Measurements from ENCODE around the gene RCC2. TPM values are rescaled to one million over a fixed set of nuclear protein-coding genes. Genes with fewer than 3 reads are reported as not detected.
A peak's percentile ranks its signal among the peaks of the same experiment; 100 is the strongest.
"Not testable (repeated sequence)": the region's sequence is repeated elsewhere in the genome, so short reads cannot be mapped to it uniquely, and the experiment has no call there.

RCC2 gene
- total RNA-seq: 100 to 1,000 TPM; 133 to 194 TPM

DNA sequence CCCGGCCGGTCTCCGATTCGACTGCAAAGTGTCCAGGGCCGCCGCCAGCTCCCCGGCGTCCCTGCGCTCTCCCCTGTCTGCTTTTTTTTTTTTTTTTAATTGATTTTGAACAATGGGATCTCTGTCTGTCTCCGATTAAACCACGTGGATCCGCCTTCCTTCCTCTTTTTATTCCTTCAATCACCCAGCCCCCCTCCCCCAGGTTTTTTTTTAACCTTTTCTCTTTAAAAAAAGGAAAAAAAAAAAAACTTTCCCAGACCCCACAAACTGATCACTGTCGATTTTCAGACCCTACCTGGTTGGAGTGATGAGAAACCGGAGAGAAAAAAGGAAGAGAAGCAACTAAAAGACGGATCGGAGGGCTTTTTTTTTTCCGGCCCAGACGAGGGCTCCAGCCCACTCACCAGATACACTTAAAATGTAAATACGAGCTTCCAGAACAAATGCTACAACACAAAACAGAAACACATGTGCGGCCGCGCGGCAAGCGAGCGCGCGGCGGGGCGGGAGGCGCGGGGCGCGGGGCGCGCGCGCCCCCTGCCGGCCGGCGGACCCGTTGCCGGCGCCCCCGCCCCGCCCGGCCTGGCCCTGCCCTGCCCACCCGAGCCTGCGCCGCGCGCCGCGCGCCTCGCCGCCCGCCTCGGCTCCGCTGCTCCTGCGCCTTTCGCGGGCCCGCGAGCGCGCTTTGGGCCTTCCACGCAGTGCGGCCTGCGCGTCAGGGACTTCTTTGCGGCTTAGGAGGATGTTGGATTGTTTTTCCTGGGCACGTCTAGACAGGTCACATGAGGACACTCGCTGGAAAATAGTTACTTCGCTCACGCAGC, at the start of gene RCC2:
TSS of gene RCC2 (minus strand) at position 428 of the 824 bp plus-strand sequence. CDS start 1,163 bp downstream, outside the sequence.
- Mint-ChIP-seq H3K36me3 (peaks cover 22% of the 10 kb centered on the region), H3K9me3 (ENCODE audit: low read depth) (no peaks in the 10 kb centered on the region), H3K27ac (peak within 1 kb of the TSS; percentile 97), H3K4me3 (peak within 1 kb of the TSS; percentile 93), H3K27me3 (no peaks in the 10 kb centered on the region), H3K4me1 (peaks cover 51% of the 10 kb centered on the region)
- CTCF ChIA-PET: interaction anchor here (0.9 to 1.6 kb wide), 6 partner anchors 8 to 33 kb away, joined by 3 to 6 read pairs (median 4); no protein-coding TSS in a partner anchor
- ATAC-seq: peak; percentile 73
- peak; percentile 76 for DNase-seq

DNA sequence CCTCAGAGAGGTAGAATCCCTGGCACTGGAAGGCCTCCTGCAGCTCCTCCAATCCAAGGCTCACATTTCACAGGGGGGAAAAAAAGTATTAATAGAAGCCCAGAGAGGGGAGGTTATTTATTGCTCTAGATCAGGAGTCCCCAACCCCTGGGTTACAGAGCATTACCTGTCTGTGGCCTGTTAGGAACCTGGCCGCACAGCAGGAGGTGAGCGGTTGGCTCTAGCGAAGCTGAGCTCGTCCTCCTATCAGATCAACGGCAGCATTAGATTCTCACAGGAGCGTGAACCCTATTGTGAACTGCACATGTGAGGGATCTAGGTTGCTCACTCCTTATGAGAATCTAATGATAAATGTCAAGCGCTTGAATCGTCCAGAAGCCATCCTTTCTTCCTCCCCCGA, 46.8 kb upstream of the RCC2 start:
- H3K36me3 Mint-ChIP-seq: no peaks in the 10 kb centered on the region
- H3K4me3 Mint-ChIP-seq: no peak overlapping the region
- CTCF ChIA-PET: interaction anchor here (0.9 to 1.8 kb wide), 2 partner anchors 11 to 16 kb away, joined by 4 to 5 read pairs; no protein-coding TSS in a partner anchor
- H3K4me1 Mint-ChIP-seq: peaks cover 7% of the 10 kb centered on the region
- H3K27ac Mint-ChIP-seq: no peak overlapping the region
- H3K27me3 Mint-ChIP-seq: no peaks in the 10 kb centered on the region
- DNase-seq: no peak
- no peaks in the 10 kb centered on the region for H3K9me3 Mint-ChIP-seq (ENCODE audit: low read depth)
- no peak for ATAC-seq

DNA sequence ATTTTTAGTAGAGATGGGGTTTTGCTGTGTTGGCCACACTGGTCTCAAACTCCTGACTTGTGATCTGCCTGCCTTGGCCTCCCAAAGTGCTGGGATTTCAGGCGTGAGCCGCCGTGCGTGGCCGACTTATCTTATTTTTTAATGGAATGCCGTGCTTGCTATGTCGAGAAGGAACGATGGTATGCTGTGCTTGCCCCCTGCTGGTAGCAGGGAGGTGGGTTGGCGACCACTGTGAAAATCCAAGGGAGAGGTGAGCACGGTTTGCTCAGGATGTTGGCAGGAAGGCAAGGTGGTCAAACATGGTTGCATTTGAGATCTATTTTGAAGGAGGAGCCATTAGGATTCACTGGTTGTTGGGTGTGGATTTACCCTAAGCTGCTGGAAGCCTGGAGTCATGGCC, 45.8 kb upstream of the RCC2 start:
- Mint-ChIP-seq H3K27me3 (no peaks in the 10 kb centered on the region), H3K36me3 (no peaks in the 10 kb centered on the region), H3K4me3 (no peak overlapping the region), H3K27ac (no peak overlapping the region), H3K9me3 (ENCODE audit: low read depth) (no peaks in the 10 kb centered on the region), H3K4me1 (peaks cover 7% of the 10 kb centered on the region)
- ATAC-seq (no peak), DNase-seq (no peak)
- CTCF ChIA-PET: interaction anchor here (1.8 kb wide), 1 partner anchor 10 kb away, joined by 5 read pairs; no protein-coding TSS in a partner anchor

DNA sequence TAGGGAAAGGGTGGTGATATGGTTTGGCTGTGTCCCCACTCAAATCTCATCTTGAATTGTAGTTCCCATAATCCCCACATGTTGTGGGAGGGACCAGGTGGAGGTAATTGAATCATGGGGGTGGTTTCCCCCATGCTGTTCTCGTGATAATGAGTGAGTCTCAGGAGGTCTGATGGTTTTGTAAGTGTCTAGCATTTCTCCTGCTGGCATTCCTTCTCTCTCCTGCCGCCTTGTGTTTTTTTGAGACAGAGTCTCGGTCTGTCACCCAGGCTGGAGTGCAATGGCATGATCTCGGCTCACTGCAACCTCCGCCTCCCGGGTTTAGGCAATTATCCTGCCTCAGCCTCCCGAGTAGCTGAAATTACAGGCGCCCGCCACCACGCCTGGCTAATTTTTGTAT, 42.5 kb upstream of the RCC2 start:
- H3K4me1 Mint-ChIP-seq; H3K9me3 Mint-ChIP-seq (ENCODE audit: low read depth); H3K4me3 Mint-ChIP-seq; H3K27ac Mint-ChIP-seq; H3K27me3 Mint-ChIP-seq; H3K36me3 Mint-ChIP-seq; ATAC-seq; DNase-seq; CTCF ChIA-PET: not testable (repeated sequence)

DNA sequence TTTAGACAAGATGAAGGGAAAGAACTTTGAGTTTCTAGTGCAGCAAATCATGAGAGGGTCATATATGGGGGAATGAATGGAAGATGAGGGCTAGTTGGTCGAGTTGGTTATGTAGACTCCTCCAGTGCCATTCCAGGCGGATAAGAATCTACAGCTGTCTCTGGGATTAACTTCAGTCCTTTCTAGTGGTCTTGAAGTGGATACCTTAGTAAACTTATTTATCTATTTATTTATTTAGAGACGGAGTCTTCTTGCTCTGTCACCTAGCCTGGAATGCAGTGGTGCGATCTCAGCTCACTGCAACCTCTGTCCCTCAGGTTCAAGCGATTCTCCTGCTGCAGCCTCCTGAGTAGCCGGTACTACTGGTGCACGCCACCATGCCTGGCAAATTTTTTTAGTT, 41.4 kb upstream of the RCC2 start:
- no peak for ATAC-seq
- no peaks in the 10 kb centered on the region for H3K9me3 Mint-ChIP-seq (ENCODE audit: low read depth)
- H3K4me1 Mint-ChIP-seq: no peaks in the 10 kb centered on the region

DNA sequence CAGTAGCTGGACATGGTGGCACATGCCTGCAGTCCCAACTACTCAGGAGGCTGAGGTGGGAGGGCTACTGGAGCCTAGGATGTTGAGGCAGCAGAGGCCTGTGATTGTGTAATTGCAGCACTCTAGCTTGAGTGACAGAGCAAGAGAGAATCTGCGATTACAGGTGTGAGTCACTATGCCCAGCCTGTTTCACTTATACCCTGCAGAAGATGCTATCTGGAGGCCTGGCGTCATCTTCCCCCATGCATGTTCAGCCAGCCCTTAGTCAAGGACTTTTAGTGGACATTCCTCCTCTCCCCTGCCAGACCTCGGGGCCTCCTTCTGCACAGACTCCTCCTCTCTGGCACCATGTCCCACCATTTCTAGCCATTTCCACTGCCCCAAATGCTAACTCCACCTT, 36.3 kb upstream of the RCC2 start:
- Mint-ChIP-seq H3K4me1 (no peaks in the 10 kb centered on the region), H3K27me3 (no peaks in the 10 kb centered on the region), H3K36me3 (no peaks in the 10 kb centered on the region), H3K9me3 (ENCODE audit: low read depth) (no peaks in the 10 kb centered on the region), H3K4me3 (no peak overlapping the region), H3K27ac (no peak overlapping the region)
- CTCF ChIA-PET: interaction anchor here (1.0 to 2.0 kb wide), 2 partner anchors 10 to 53 kb away, joined by 3 to 5 read pairs; no protein-coding TSS in a partner anchor
- no peak for ATAC-seq
- DNase-seq: no peak

More for the DNA sequence above, 41.4 kb upstream of the RCC2 start:
- Mint-ChIP-seq H3K27me3 (no peaks in the 10 kb centered on the region), H3K36me3 (no peaks in the 10 kb centered on the region), H3K4me3 (no peak overlapping the region), H3K27ac (no peak overlapping the region)
- no peak for DNase-seq
- CTCF ChIA-PET: no interaction called here

DNA sequence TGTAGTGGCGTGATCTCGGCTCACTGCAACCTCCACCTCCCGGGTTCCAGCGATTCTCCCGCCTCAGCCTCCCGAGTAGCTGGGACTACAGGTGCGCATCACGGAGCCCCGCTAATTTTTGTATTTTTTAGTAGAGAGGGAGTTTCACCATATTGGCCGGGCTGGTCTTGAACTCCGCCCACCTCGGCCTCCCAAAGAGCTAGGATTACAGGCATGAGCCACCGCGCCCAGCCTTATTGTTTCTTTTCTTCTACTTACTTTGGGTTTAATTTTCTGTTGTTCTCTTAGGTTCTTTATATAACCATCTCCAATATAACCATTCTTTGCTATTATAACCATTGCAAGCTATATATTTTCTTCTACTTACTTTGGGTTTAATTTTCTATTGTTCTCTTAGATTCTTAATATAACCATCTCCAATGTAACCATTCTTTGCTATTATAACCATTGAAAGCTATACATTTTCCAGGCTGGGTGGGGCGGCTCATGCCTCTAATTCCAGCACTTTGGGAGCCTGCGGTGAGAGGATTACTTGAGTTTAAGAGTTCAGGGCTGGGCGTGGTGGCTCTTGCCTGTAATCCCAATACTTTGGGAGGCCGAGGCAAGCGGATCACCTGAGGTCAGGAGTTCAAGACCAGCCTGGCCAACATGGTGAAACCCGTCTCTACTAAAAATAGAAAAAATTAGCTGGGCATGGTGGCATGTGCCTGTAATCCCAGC, 35.5 kb upstream of the RCC2 start:
- not testable (repeated sequence) for H3K36me3 Mint-ChIP-seq; H3K4me1 Mint-ChIP-seq; H3K27me3 Mint-ChIP-seq; DNase-seq; H3K4me3 Mint-ChIP-seq; ATAC-seq; H3K27ac Mint-ChIP-seq; H3K9me3 Mint-ChIP-seq (ENCODE audit: low read depth)
- CTCF ChIA-PET: interaction anchor here (1.0 to 2.0 kb wide), 2 partner anchors 10 to 52 kb away, joined by 3 to 5 read pairs; no protein-coding TSS in a partner anchor

DNA sequence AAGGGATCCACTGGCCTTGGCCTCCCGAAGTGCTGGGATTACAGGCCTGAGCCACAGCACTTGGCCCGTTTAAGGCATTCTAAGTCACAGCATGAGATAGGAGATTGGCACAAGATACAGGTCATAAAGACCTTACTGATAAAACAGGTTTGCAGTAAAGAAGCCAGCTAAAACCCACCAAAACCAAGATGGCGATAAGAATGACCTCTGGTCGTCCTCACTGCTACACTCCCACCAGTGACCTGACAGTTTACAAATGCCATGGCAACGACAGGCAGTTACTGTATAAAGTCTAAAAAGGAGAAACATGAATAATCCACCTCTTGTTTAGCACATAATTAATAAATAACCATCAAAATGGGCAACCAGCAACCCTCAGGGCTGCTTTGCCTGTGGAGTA, 33.3 kb upstream of the RCC2 start:
- no peaks in the 10 kb centered on the region for H3K9me3 Mint-ChIP-seq (ENCODE audit: low read depth)
- H3K4me3 Mint-ChIP-seq: no peak overlapping the region
- H3K27ac Mint-ChIP-seq: no peak overlapping the region
- no peak for ATAC-seq
- H3K36me3 Mint-ChIP-seq: no peaks in the 10 kb centered on the region
- CTCF ChIA-PET: no interaction called here
- no peak for DNase-seq
- no peaks in the 10 kb centered on the region for H3K4me1 Mint-ChIP-seq
- no peaks in the 10 kb centered on the region for H3K27me3 Mint-ChIP-seq

DNA sequence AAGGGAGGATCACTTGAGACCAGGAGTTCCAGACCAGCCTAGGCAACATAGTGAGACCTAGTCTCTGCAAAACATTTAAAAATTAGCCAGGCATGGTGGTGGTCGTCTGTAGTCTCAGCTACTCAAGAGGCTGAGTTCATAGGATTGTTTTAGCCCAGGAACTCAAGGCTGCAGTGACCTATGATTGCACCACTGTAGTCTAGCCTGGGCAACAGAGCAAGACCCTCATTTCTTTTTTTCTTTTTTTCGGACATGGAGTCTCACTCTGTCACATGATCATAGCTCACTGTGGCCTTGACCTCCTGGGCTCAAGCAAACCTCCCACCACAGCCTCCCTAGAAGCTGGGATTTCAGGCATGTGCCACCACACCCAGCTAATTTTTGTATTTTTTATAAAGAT, 31.9 kb upstream of the RCC2 start:
- CTCF ChIA-PET: no interaction called here
- H3K4me3 Mint-ChIP-seq: no peak overlapping the region
- no peaks in the 10 kb centered on the region for H3K27me3 Mint-ChIP-seq
- no peaks in the 10 kb centered on the region for H3K36me3 Mint-ChIP-seq
- H3K9me3 Mint-ChIP-seq (ENCODE audit: low read depth): no peaks in the 10 kb centered on the region
- H3K27ac Mint-ChIP-seq: no peak overlapping the region
- no peak for ATAC-seq
- no peak for DNase-seq
- no peaks in the 10 kb centered on the region for H3K4me1 Mint-ChIP-seq

DNA sequence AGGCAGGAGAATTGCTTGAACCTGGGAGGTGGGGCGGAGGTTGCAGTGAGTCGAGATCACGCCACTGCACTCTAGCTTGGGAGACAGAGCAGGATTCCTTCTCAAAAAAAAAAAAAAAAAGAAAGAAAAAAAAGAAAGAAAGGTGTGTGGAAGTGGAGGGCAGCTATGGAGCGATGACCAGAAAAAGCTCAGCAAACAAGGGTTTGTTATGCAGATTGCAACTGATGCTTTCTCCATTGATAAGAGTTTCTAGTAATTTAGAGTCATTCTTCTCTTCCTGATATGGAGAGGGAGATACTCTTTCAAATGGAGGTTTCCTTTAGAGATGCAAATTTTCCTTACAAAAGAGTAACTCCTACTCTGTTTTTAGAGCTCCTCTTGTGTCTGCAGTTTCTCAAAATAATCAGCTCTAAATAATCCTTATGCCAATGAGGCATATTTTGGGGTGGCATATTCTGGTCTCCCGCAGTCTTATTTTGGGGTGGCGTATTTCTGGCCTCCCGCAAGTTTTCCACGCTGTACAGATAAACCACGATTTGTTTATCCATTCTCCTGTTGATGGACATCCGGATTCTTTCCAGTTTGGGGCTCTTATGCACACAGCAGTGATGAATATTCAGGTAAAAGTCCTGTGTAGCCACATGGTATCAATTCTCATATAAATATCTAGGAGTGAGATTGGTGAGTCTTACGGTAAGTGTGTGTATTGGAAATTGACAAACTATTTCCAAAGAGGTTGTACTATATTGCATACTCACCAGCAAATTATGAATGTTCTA, 30.7 kb upstream of the RCC2 start:
- no peak overlapping the region for H3K27ac Mint-ChIP-seq
- no peaks in the 10 kb centered on the region for H3K36me3 Mint-ChIP-seq
- H3K9me3 Mint-ChIP-seq (ENCODE audit: low read depth): no peaks in the 10 kb centered on the region
- CTCF ChIA-PET: no interaction called here
- ATAC-seq: no peak
- no peak overlapping the region for H3K4me3 Mint-ChIP-seq
- no peak for DNase-seq
- H3K27me3 Mint-ChIP-seq: peaks cover 2% of the 10 kb centered on the region
- no peaks in the 10 kb centered on the region for H3K4me1 Mint-ChIP-seq

DNA sequence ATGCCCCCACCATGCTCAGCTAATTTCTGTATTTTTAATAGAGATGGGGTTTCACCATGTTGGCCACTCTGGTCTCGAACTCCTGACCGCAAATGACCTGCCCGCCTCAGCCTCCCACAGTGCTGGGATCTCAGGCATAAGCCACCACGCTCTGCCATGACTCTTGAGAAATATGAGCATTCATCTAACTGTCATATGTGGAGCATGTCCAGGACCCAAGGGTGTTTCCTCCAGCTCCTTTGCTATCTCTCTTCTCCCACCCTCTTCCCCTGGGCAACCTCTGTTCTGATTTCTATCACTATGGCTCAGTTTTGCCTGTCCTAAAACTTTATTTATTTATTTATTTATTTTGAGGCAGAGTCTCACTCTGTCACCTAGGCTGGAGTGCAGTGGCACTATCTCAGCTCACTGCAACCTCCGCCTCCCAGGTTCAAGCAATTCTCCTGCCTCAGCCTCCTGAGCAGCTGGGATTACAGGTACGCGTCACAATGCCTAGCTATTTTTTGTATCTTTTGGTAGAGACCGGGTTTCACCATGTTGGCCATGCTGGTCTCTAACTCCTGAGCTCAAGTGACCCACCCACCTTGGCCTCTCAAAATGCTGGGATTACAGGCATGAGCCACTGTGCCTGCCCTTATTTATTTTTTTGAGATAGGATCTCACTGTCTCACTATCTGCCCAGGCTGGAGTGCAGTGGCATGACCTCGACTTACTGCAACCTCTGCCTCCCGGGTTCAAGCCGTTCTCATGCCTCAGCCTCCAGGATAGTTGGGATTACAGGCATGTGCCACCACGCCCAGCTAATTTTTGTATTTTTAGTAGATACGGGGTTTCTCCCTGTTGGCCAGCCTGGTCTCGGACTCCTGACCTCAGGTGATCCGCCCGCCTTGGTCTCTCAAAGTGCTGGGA, 29.1 kb upstream of the RCC2 start:
- H3K36me3 Mint-ChIP-seq; H3K27ac Mint-ChIP-seq; CTCF ChIA-PET; DNase-seq; H3K9me3 Mint-ChIP-seq (ENCODE audit: low read depth); H3K4me3 Mint-ChIP-seq; H3K27me3 Mint-ChIP-seq; H3K4me1 Mint-ChIP-seq; ATAC-seq: not testable (repeated sequence)

DNA sequence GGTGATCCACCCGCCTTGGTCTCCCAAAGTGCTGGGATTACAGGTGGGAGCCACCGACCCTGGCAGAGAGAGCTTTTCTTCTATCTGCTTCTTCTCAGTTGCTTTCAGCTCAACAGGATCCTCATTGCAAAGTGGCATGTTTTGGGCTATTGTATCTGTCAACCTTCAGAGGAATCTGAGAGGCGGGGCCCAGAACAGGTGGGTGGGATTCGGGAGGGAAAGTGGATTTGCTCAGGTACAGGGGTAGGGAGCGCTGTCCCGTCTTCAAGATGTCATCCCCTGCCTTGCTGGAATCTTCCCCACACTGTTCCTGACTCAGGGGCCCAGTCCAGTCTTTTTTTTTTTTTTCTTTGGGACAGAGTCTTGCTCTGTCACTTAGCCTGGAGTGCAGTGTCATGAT, 26.9 kb upstream of the RCC2 start:
- Mint-ChIP-seq H3K36me3 (no peaks in the 10 kb centered on the region), H3K27me3 (peaks cover 7% of the 10 kb centered on the region), H3K9me3 (ENCODE audit: low read depth) (no peaks in the 10 kb centered on the region), H3K4me3 (no peak overlapping the region), H3K4me1 (no peaks in the 10 kb centered on the region), H3K27ac (no peak overlapping the region)
- DNase-seq: no peak
- CTCF ChIA-PET: no interaction called here
- ATAC-seq: no peak

Data from activated CD8-positive, alpha-beta memory T cell treated with anti-CD3 and anti-CD28 coated beads, Interleukin-2, amount 10 ng/mL, durations not matched to agents 7 days and 5 days (primary cell).